ENCODE data around the gene ROBO1. TPM values are rescaled to one million over a fixed set of nuclear protein-coding genes. Genes with fewer than 3 reads are reported as not detected.
A peak's percentile ranks its signal among the peaks of the same experiment; 100 is the strongest.

The ROBO1 gene
- total and polyA plus RNA-seq, 4 donors = 1.0 to 30.3 (median 3.9) TPM

DNA sequence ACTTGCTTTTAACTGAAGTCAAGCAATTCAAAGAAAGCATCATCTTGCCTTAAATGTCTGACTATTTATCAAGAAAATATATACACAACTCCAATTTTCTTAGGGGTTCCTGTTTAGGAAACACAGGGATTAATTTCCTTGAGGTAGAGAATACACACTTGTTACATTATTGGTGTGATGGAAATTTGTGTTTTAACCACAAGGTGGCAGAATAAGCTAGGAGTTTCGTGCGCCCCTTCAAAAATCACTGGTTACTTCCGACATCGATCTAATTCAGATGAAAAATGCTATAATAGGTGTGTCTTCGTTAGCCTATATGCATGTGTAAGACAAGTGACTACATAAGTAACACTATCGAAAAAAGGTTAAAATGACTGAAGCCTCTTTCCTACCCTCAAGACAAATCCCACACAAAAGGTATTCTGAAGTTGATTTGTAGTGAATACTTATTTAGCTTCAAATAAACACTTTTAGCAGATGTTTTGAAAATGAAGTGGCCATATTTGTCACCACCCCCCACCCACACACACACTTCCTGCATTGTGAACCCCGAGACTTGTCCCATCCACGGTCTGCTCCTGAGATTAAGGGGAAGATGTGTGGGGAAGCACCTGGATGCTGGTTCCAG is 246.5 kb downstream of the ROBO1 start:
- no peaks in the 10 kb centered on the region for H3K36me3 ChIP-seq (ENCODE audit: control insufficient read depth in 4 of 4, insufficient read depth in 3 of 4, low read depth in 1 of 4, low read length in 3 of 4)
- 6% methylated on average over 8 of the region's 8 CpGs for WGBS
- no peak overlapping the region for H3K27ac ChIP-seq (ENCODE audit: low read depth in 1 of 2, low read length in 2 of 2)
- H3K9me3 ChIP-seq (ENCODE audit: control insufficient read depth in 4 of 4, low read length in 3 of 4) = no peaks in the 10 kb centered on the region
- no peak overlapping the region for H3K9ac ChIP-seq (ENCODE audit: low read depth in 1 of 2, low read length in 2 of 2)
- no peak for DNase-seq (ENCODE audit: low spot score)
- no peak overlapping the region for H3K4me3 ChIP-seq (ENCODE audit: low read depth in 1 of 3, low read length in 3 of 3)
- TF ChIP-seq YY1 (IDR thresholded peaks at IDR 0.05) (no peak), RAD21 (IDR thresholded peaks at IDR 0.05) (peak; percentile 90 to 93)
- TF ChIP-seq, protein P1, sequence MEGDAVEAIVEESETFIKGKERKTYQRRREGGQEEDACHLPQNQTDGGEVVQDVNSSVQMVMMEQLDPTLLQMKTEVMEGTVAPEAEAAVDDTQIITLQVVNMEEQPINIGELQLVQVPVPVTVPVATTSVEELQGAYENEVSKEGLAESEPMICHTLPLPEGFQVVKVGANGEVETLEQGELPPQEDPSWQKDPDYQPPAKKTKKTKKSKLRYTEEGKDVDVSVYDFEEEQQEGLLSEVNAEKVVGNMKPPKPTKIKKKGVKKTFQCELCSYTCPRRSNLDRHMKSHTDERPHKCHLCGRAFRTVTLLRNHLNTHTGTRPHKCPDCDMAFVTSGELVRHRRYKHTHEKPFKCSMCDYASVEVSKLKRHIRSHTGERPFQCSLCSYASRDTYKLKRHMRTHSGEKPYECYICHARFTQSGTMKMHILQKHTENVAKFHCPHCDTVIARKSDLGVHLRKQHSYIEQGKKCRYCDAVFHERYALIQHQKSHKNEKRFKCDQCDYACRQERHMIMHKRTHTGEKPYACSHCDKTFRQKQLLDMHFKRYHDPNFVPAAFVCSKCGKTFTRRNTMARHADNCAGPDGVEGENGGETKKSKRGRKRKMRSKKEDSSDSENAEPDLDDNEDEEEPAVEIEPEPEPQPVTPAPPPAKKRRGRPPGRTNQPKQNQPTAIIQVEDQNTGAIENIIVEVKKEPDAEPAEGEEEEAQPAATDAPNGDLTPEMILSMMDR (IDR thresholded peaks at IDR 0.05; ENCODE audit: low read depth, low read length, missing input control) = peak; percentile 68
- H3K4me1 ChIP-seq (ENCODE audit: control insufficient read depth in 4 of 4, insufficient read depth in 4 of 4, low read length in 3 of 4) = no peaks in the 10 kb centered on the region
- no peaks in the 10 kb centered on the region for H3K27me3 ChIP-seq (ENCODE audit: control insufficient read depth in 4 of 4, insufficient read depth in 4 of 4, low read length in 3 of 4)

DNA sequence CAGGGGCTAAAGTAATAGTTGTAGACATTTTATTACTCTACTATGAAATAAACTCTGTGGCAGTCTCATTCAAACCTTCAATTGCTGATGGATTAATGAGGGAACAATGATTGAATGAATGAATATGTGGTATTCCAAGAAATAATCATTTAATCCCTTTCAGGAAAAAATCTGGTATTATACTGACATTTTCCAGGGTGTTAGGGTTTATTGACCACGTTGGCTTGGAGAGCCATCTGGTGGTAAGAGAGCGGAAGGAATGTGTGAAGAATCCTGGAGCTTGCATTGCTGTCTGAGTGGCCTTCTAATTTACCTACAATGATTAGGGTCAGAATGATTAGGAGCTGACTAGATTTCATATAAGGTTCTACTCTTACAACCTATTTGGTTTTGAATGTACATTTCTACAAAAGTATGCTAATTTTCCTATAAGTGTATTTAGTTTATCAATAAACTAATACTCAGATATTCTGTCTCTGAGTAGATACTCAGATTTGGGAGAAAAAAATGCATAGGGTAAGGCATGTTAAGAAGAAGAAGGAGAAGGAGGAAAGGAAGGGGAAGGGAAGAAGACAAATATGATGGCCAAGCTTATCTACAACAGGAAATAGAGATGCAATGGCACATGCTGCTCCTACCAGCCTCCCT is 249.9 kb downstream of the ROBO1 start:
- TF ChIP-seq RAD21 (IDR thresholded peaks at IDR 0.05) = peak; percentile 87 to 88
- TF ChIP-seq, protein P1 (IDR thresholded peaks at IDR 0.05; ENCODE audit: low read depth, low read length, missing input control) = peak; percentile 58
- no peak for TF ChIP-seq FOXA1 (IDR thresholded peaks at IDR 0.05)

DNA sequence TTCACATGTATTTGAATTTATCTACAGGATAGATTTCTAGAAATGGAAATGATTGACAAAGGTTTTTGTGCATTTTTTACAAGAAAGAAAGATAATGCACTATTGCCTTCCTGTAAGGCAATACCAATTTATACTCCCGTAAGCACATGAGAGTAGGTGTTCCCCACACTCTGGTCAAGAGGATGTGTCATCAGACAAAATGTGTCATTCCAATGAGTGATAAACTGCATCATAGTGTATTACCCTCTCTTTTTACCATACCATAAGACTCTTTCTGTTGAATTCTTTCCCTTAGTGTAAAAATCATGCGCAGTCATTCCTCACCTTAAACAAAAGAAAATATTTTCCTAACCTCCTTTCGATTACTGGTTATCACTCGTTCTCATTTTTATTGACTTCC is 251.0 kb downstream of the ROBO1 start:
- 71% methylated on average over 4 of the region's 4 CpGs for WGBS
- no peaks in the 10 kb centered on the region for H3K36me3 ChIP-seq (ENCODE audit: control insufficient read depth in 4 of 4, insufficient read depth in 3 of 4, low read depth in 1 of 4, low read length in 3 of 4)
- no peak for DNase-seq (ENCODE audit: low spot score)
- TF ChIP-seq JUND (IDR thresholded peaks at IDR 0.05) = no peak
- no peak for TF ChIP-seq FOXA1 (IDR thresholded peaks at IDR 0.05)
- TF ChIP-seq GABPA (IDR thresholded peaks at IDR 0.05 in 1 of 2, conservative IDR thresholded peaks at IDR 0.05 in 1 of 2) = no peak
- TF ChIP-seq, protein P2, sequence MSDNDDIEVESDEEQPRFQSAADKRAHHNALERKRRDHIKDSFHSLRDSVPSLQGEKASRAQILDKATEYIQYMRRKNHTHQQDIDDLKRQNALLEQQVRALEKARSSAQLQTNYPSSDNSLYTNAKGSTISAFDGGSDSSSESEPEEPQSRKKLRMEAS (IDR thresholded peaks at IDR 0.05) = no peak
- no peak for TF ChIP-seq RXRA (IDR thresholded peaks at IDR 0.05)
- TF ChIP-seq RAD21 (IDR thresholded peaks at IDR 0.05) = no peak
- TF ChIP-seq, protein P3, sequence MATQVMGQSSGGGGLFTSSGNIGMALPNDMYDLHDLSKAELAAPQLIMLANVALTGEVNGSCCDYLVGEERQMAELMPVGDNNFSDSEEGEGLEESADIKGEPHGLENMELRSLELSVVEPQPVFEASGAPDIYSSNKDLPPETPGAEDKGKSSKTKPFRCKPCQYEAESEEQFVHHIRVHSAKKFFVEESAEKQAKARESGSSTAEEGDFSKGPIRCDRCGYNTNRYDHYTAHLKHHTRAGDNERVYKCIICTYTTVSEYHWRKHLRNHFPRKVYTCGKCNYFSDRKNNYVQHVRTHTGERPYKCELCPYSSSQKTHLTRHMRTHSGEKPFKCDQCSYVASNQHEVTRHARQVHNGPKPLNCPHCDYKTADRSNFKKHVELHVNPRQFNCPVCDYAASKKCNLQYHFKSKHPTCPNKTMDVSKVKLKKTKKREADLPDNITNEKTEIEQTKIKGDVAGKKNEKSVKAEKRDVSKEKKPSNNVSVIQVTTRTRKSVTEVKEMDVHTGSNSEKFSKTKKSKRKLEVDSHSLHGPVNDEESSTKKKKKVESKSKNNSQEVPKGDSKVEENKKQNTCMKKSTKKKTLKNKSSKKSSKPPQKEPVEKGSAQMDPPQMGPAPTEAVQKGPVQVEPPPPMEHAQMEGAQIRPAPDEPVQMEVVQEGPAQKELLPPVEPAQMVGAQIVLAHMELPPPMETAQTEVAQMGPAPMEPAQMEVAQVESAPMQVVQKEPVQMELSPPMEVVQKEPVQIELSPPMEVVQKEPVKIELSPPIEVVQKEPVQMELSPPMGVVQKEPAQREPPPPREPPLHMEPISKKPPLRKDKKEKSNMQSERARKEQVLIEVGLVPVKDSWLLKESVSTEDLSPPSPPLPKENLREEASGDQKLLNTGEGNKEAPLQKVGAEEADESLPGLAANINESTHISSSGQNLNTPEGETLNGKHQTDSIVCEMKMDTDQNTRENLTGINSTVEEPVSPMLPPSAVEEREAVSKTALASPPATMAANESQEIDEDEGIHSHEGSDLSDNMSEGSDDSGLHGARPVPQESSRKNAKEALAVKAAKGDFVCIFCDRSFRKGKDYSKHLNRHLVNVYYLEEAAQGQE (IDR thresholded peaks at IDR 0.05) = no peak
- no peak for TF ChIP-seq SP1 (IDR thresholded peaks at IDR 0.05)
- TF ChIP-seq HNF4G (IDR thresholded peaks at IDR 0.05) = no peak
- TF ChIP-seq, protein P4, sequence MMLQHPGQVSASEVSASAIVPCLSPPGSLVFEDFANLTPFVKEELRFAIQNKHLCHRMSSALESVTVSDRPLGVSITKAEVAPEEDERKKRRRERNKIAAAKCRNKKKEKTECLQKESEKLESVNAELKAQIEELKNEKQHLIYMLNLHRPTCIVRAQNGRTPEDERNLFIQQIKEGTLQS (IDR thresholded peaks at IDR 0.05) = no peak
- TF ChIP-seq, protein P1 (IDR thresholded peaks at IDR 0.05; ENCODE audit: low read depth, low read length, missing input control) = no peak
- no peak for TF ChIP-seq HNF4A (conservative IDR thresholded peaks at IDR 0.05)
- TF ChIP-seq NR2F2 (IDR thresholded peaks at IDR 0.05) = no peak
- no peak for TF ChIP-seq FOXA2 (IDR thresholded peaks at IDR 0.05)
- TF ChIP-seq EGR1 (IDR thresholded peaks at IDR 0.05; ENCODE audit: low read depth in 2 of 2) = no peak

More for the DNA sequence above, 249.9 kb downstream of the ROBO1 start:
- Histone ChIP-seq H3K27me3 (ENCODE audit: control insufficient read depth in 4 of 4, insufficient read depth in 4 of 4, low read length in 3 of 4) (no peaks in the 10 kb centered on the region), H3K4me3 (ENCODE audit: low read depth in 1 of 3, low read length in 3 of 3) (no peak overlapping the region), H3K27ac (ENCODE audit: low read depth in 1 of 2, low read length in 2 of 2) (no peak overlapping the region), H3K9me3 (ENCODE audit: control insufficient read depth in 4 of 4, low read length in 3 of 4) (no peaks in the 10 kb centered on the region), H3K36me3 (ENCODE audit: control insufficient read depth in 4 of 4, insufficient read depth in 3 of 4, low read depth in 1 of 4, low read length in 3 of 4) (no peaks in the 10 kb centered on the region), H3K4me1 (ENCODE audit: control insufficient read depth in 4 of 4, insufficient read depth in 4 of 4, low read length in 3 of 4) (peaks cover 0 to 2% (median 0%) of the 10 kb centered on the region in 4 donors), H3K9ac (ENCODE audit: low read depth in 1 of 2, low read length in 2 of 2) (no peak overlapping the region)
- 13% methylated on average over 2 of the region's 2 CpGs for WGBS
- DNase-seq (ENCODE audit: low spot score) = no peak

More for the DNA sequence above, 251.0 kb downstream of the ROBO1 start:
- Histone ChIP-seq H3K9ac (ENCODE audit: low read depth in 1 of 2, low read length in 2 of 2) (no peak overlapping the region), H3K4me3 (ENCODE audit: low read depth in 1 of 3, low read length in 3 of 3) (no peak overlapping the region), H3K9me3 (ENCODE audit: control insufficient read depth in 4 of 4, low read length in 3 of 4) (no peaks in the 10 kb centered on the region), H3K27me3 (ENCODE audit: control insufficient read depth in 4 of 4, insufficient read depth in 4 of 4, low read length in 3 of 4) (no peaks in the 10 kb centered on the region), H3K27ac (ENCODE audit: low read depth in 1 of 2, low read length in 2 of 2) (no peak overlapping the region), H3K4me1 (ENCODE audit: control insufficient read depth in 4 of 4, insufficient read depth in 4 of 4, low read length in 3 of 4) (peaks cover 0 to 2% (median 0%) of the 10 kb centered on the region in 4 donors)
